Embryonic facial prominence (tissue), 1 donor: Measurements from ENCODE around the gene TTC9.

Experiments used
- DNase-seq: peaks from one replicate; pipeline ENCODE4 v3.0.0-alpha.2; 2016; ENCODE audit errors: extremely low spot score

TTC9 gene

GRCh38 chr14:70714055-70714550, 72.4 kb downstream of the TTC9 start:
- peak; percentile 43 for DNase-seq

- no peak for DNase-seq
Observed at GRCh38 chr14:70716483-70716882, 74.8 kb downstream of the TTC9 start.

GRCh38 chr14:70716958-70717357, 75.2 kb downstream of the TTC9 start:
- DNase-seq: no peak

GRCh38 chr14:70718383-70719118, 76.8 kb downstream of the TTC9 start:
- no peak for DNase-seq

- no peak for DNase-seq
Observed at GRCh38 chr14:70721542-70721941, 79.8 kb downstream of the TTC9 start.

GRCh38 chr14:70722418-70722817, 80.7 kb downstream of the TTC9 start:
- DNase-seq: no peak

- no peak for DNase-seq
Observed at GRCh38 chr14:70723276-70723675, 81.6 kb downstream of the TTC9 start.

- DNase-seq: no peak
Observed at GRCh38 chr14:70724110-70724509, 82.4 kb downstream of the TTC9 start.

GRCh38 chr14:70724944-70725343, 83.2 kb downstream of the TTC9 start:
- DNase-seq: no peak
